Mesenchymal stem cell (in vitro differentiated cells and primary cell): ENCODE measurements around the gene CD151.

ENCODE experiments used
- DNase-seq: peaks from one replicate; pipeline ENCODE4 v3.0.0-alpha.2; 2013
- H2AFZ ChIP-seq: one replicate; pipeline ENCODE4 v1.6.1; 2013; ENCODE audit warnings: low read depth, mild to moderate bottlenecking, control low read depth, inconsistent platforms, low read length, moderate library complexity
- H2AK5ac ChIP-seq: 2 replicates; pipeline ENCODE4 v1.6.1; 2013; ENCODE audit warnings: low read length, moderate library complexity, mild to moderate bottlenecking, inconsistent platforms; ENCODE audit not compliant: severe bottlenecking
- H2BK120ac ChIP-seq: one replicate; pipeline ENCODE4 v1.6.1; 2013; ENCODE audit warnings: low read depth, mild to moderate bottlenecking, inconsistent platforms, low read length, moderate library complexity
- H2BK12ac ChIP-seq, 2 experiments: one replicate each; pipeline ENCODE4 v1.6.1; 2013; ENCODE audit warnings: inconsistent platforms in 2 of 2, low read length in 2 of 2, mild to moderate bottlenecking in 2 of 2, moderate library complexity in 2 of 2, control low read depth in 1 of 2
- H2BK15ac ChIP-seq: one replicate; pipeline ENCODE4 v1.6.1; 2013; ENCODE audit warnings: mild to moderate bottlenecking, low read depth, inconsistent platforms; ENCODE audit not compliant: poor library complexity, severe bottlenecking
- H2BK5ac ChIP-seq: 2 replicates; pipeline ENCODE4 v1.6.1; 2013; ENCODE audit warnings: low read depth, mild to moderate bottlenecking, low read length, control low read depth, inconsistent platforms; ENCODE audit not compliant: poor library complexity, severe bottlenecking
- H3K14ac ChIP-seq, 2 experiments: one replicate each; pipeline ENCODE4 v1.6.1; 2013; ENCODE audit warnings: inconsistent platforms in 2 of 2, low read length in 2 of 2, control low read depth in 1 of 2, mild to moderate bottlenecking in 1 of 2, moderate library complexity in 1 of 2
- H3K18ac ChIP-seq, 2 experiments: one replicate each; pipeline ENCODE4 v1.6.1; 2013; ENCODE audit warnings: inconsistent platforms in 2 of 2, low read length in 2 of 2, control low read depth in 1 of 2, low read depth in 1 of 2, mild to moderate bottlenecking in 1 of 2
- H3K23ac ChIP-seq, 2 experiments: one replicate each; pipeline ENCODE4 v1.6.1; 2013; ENCODE audit warnings: inconsistent platforms in 2 of 2, low read length in 2 of 2, mild to moderate bottlenecking in 2 of 2, moderate library complexity in 2 of 2, control low read depth in 1 of 2
- H3K27ac ChIP-seq: 2 replicates; pipeline ENCODE4 v1.5.1; 2013; ENCODE audit warnings: mild to moderate bottlenecking, moderate library complexity, low read length, control low read depth, inconsistent platforms; ENCODE audit not compliant: poor library complexity, severe bottlenecking
- H3K27me3 ChIP-seq, 2 experiments: 2 replicates each; pipeline versions ENCODE4 v1.6.1 to v1.7.0; 2013; ENCODE audit warnings: low read length in 2 of 2, mild to moderate bottlenecking in 2 of 2, moderate library complexity in 2 of 2, control low read depth in 1 of 2, inconsistent platforms in 1 of 2; ENCODE audit not compliant: control insufficient read depth in 1 of 2, insufficient read depth in 1 of 2
- H3K36me3 ChIP-seq, 2 experiments: 2 replicates each; pipeline versions ENCODE4 v1.6.1 to v1.7.0; 2013; ENCODE audit warnings: low read length in 2 of 2, control low read depth in 1 of 2, inconsistent platforms in 1 of 2, low read depth in 1 of 2, mild to moderate bottlenecking in 1 of 2; ENCODE audit not compliant: insufficient read depth in 2 of 2, control insufficient read depth in 1 of 2
- H3K4ac ChIP-seq, 2 experiments: one replicate each; pipeline ENCODE4 v1.6.1; 2013; ENCODE audit warnings: inconsistent platforms in 2 of 2, low read length in 2 of 2, mild to moderate bottlenecking in 2 of 2, moderate library complexity in 2 of 2, control low read depth in 1 of 2, low read depth in 1 of 2
- H3K4me1 ChIP-seq: 2 replicates; pipeline ENCODE4 v1.6.1; 2013; ENCODE audit warnings: low read depth, low read length, control low read depth; ENCODE audit not compliant: control insufficient read depth, insufficient read depth
- H3K4me2 ChIP-seq: 2 replicates; pipeline ENCODE4 v1.6.1; 2013; ENCODE audit warnings: low read length, mild to moderate bottlenecking, inconsistent platforms; ENCODE audit not compliant: poor library complexity, severe bottlenecking
- H3K4me3 ChIP-seq, 2 experiments: 2 replicates each; pipeline versions ENCODE4 v1.5.1 to v1.7.0; 2013; ENCODE audit warnings: low read length in 2 of 2, mild to moderate bottlenecking in 2 of 2, control low read depth in 1 of 2, low read depth in 1 of 2; ENCODE audit not compliant: insufficient read depth in 1 of 2
- H3K79me1 ChIP-seq: replicated peaks from 2 replicates; pipeline ENCODE4 v1.6.1; 2013; ENCODE audit warnings: mild to moderate bottlenecking, control low read depth, low read length, inconsistent platforms; ENCODE audit not compliant: poor library complexity, severe bottlenecking
- H3K9ac ChIP-seq: 2 replicates; pipeline ENCODE4 v1.7.0; 2013; ENCODE audit warnings: mild to moderate bottlenecking, low read length, moderate library complexity
- H3K9me3 ChIP-seq: 2 replicates; pipeline ENCODE4 v1.7.0; 2013; ENCODE audit warnings: mild to moderate bottlenecking, low read length; ENCODE audit not compliant: control insufficient read depth
- H4K8ac ChIP-seq: one replicate; pipeline ENCODE4 v1.6.1; 2013; ENCODE audit warnings: inconsistent platforms, mild to moderate bottlenecking, low read length, moderate library complexity
- H4K91ac ChIP-seq: one replicate; pipeline ENCODE4 v1.6.1; 2013; ENCODE audit warnings: mild to moderate bottlenecking, low read length, inconsistent platforms
- WGBS: methylation state at CpG from one replicate; pipeline ENCODE4 v1.1.7; 2013; ENCODE audit warnings: mixed read lengths; 5-methylcytosine and 5-hydroxymethylcytosine counted together

CD151 gene

DNA sequence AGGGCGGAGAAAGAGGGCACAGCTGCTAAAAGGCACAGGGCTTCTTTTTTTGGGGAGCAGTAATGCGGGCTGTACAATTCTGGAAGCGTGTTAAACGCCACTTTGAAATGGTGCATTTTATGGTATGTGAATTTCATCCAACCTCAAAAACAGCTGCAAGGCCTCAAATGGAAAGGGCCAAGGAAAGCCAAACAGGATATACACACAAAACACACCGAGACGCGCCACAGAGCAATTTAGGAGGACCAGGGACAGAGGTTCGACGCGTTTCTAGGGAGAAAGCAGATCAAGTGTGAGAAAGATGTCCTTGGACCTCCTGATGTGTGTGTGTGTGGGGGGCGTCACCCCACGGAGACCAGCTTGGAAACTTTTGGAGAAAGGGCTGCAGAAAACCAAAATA lies 41.0 kb downstream of the CD151 start:
- 74% methylated on average over 9 of the region's 12 CpGs for WGBS
- H3K27me3 ChIP-seq: no peaks in the 10 kb centered on the region

DNA sequence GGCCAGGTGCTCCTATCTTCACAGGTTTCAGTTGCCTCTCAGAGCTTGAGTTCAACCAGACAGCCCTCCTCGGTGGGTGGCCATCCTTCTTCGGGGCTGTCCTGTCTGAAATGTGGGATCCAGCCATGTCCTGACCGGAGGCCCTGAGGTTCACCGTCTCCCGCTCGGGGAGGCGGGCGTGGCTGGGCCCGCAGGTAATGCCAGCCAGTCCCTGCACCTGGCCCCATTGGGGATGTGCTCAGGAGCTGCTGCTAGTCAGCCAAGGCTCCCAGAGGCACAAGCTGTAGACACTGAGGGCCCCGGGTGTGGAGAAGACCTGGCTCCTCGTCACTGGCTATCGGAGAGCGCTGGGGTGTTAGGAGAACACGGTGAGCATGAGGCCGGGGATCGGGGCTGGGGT lies 42.5 kb downstream of the CD151 start:
- no peaks in the 10 kb centered on the region for H3K79me1 ChIP-seq
- H3K18ac ChIP-seq: no peak overlapping the region
- no peak overlapping the region for H3K23ac ChIP-seq
- no peak overlapping the region for H3K4ac ChIP-seq
- no peak overlapping the region for H3K4me2 ChIP-seq
- no peak overlapping the region for H2BK15ac ChIP-seq
- H4K91ac ChIP-seq: no peak overlapping the region
- H3K27me3 ChIP-seq: no peaks in the 10 kb centered on the region
- H2BK12ac ChIP-seq: no peak overlapping the region
- no peak overlapping the region for H2AFZ ChIP-seq
- DNase-seq: no peak
- no peak overlapping the region for H4K8ac ChIP-seq
- no peak overlapping the region for H3K4me3 ChIP-seq
- no peak overlapping the region for H2AK5ac ChIP-seq
- no peak overlapping the region for H3K27ac ChIP-seq
- 97% methylated on average over 16 of the region's 16 CpGs for WGBS
- H3K4me1 ChIP-seq: peaks cover 25% of the 10 kb centered on the region
- H2BK5ac ChIP-seq: no peak overlapping the region
- H3K14ac ChIP-seq: no peak overlapping the region
- no peak overlapping the region for H3K9ac ChIP-seq
- H2BK120ac ChIP-seq: no peak overlapping the region
- peaks cover 4 to 50% of the 10 kb centered on the region in 2 experiments for H3K36me3 ChIP-seq
- no peaks in the 10 kb centered on the region for H3K9me3 ChIP-seq

More for the DNA sequence above, 41.0 kb downstream of the CD151 start:
- Histone ChIP-seq H4K8ac (no peak overlapping the region), H3K14ac (no peak overlapping the region), H4K91ac (no peak overlapping the region), H2AK5ac (no peak overlapping the region), H2BK5ac (no peak overlapping the region), H3K4me1 (peaks cover 22% of the 10 kb centered on the region), H3K4ac (no peak overlapping the region), H3K9me3 (no peaks in the 10 kb centered on the region), H3K4me2 (no peak overlapping the region), H3K23ac (no peak overlapping the region), H3K4me3 (no peak overlapping the region), H3K27ac (no peak overlapping the region), H2BK15ac (no peak overlapping the region), H3K36me3 (peaks cover 2 to 54% of the 10 kb centered on the region in 2 experiments), H3K18ac (no peak overlapping the region), H3K9ac (no peak overlapping the region), H2BK120ac (no peak overlapping the region), H3K79me1 (no peaks in the 10 kb centered on the region), H2BK12ac (no peak overlapping the region), H2AFZ (no peak overlapping the region)
- no peak for DNase-seq

DNA sequence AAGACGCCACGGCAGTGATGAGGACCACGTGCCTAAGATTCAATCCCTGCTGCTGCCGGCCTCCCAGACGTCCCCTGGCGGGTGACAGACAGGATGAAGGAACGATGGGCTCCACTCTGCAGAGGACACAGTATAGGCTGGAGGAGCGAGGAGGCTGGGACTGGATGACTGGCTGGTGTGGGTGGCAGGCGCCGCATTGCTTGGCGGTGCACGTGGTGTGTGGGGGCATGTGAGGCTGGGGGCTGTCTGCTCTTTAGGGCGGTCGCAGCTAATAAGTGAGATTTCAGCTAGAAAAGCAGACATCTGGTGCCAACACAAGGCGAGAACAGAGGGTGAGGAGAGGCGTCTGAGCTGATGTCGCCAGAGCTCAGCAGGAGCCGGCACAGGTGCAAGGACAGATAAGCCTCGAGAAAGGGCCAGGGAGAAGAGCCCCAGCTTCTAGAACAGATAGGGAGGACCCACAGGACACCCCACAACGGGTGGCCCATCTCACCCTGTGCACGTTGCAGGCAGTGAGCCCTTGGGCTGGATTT lies 43.1 kb downstream of the CD151 start:
- Histone ChIP-seq H2AK5ac (no peak overlapping the region), H3K4ac (no peak overlapping the region), H3K79me1 (no peaks in the 10 kb centered on the region), H3K14ac (no peak overlapping the region), H2AFZ (no peak overlapping the region), H2BK120ac (no peak overlapping the region), H2BK5ac (no peak overlapping the region), H4K8ac (no peak overlapping the region), H3K4me2 (no peak overlapping the region), H3K27ac (no peak overlapping the region), H3K23ac (no peak overlapping the region), H3K36me3 (peaks cover 5 to 54% of the 10 kb centered on the region in 2 experiments), H4K91ac (no peak overlapping the region), H2BK15ac (no peak overlapping the region), H3K9ac (no peak overlapping the region), H2BK12ac (no peak overlapping the region), H3K4me1 (peaks cover 27% of the 10 kb centered on the region), H3K9me3 (no peaks in the 10 kb centered on the region), H3K4me3 (no peak overlapping the region), H3K18ac (no peak overlapping the region), H3K27me3 (no peaks in the 10 kb centered on the region)
- no peak for DNase-seq
- WGBS: 92% methylated on average over 21 of the region's 21 CpGs

DNA sequence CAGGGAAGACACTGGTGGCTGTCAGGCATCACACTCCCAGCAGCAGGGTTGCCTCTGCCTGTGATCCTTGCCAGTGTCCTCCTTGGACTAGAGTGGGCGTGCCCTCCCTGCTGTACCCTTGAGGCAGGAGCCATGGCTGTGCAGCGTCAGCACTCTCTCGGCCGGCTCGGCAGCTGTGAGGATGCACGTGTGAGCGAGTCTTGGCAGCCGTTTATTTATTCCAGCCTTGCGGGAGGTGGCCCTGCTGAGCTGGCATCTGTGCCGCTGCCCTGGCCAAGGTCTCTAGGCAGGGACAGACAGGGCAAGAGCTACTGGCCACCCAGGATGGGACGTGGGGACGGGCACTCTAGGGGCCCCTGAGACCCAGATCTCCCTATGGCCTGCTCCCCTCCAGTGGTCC lies 43.8 kb downstream of the CD151 start:
- no peak overlapping the region for H3K4me3 ChIP-seq
- H3K27me3 ChIP-seq: no peaks in the 10 kb centered on the region
- no peak overlapping the region for H2AFZ ChIP-seq
- no peak for DNase-seq
- no peak overlapping the region for H3K14ac ChIP-seq
- H3K36me3 ChIP-seq: peaks cover 8 to 50% of the 10 kb centered on the region in 2 experiments
- no peak overlapping the region for H2BK5ac ChIP-seq
- H3K9me3 ChIP-seq: no peaks in the 10 kb centered on the region
- H3K4me1 ChIP-seq: peaks cover 27% of the 10 kb centered on the region
- H3K79me1 ChIP-seq: no peaks in the 10 kb centered on the region
- no peak overlapping the region for H3K27ac ChIP-seq
- no peak overlapping the region for H3K18ac ChIP-seq
- no peak overlapping the region for H3K23ac ChIP-seq
- H2BK15ac ChIP-seq: no peak overlapping the region
- no peak overlapping the region for H3K9ac ChIP-seq
- H2BK12ac ChIP-seq: no peak overlapping the region
- H4K8ac ChIP-seq: no peak overlapping the region
- H2AK5ac ChIP-seq: no peak overlapping the region
- no peak overlapping the region for H3K4me2 ChIP-seq
- 89% methylated on average over 12 of the region's 12 CpGs for WGBS
- H2BK120ac ChIP-seq: no peak overlapping the region
- H4K91ac ChIP-seq: no peak overlapping the region
- no peak overlapping the region for H3K4ac ChIP-seq
